Retinal pigment epithelial cell (primary cell): Measurements from ENCODE around the gene CRABP1.
A peak's percentile ranks its signal among the peaks of the same experiment; 100 is the strongest.
"Not testable (repeated sequence)": the region's sequence is repeated elsewhere in the genome, so short reads cannot be mapped to it uniquely, and the experiment has no call there.

Experiments used
- DNase-seq: peaks from one replicate; pipeline ENCODE4 v3.0.0-alpha.2; 2010; ENCODE audit warnings: low read depth
- H3K4me3 ChIP-seq: 2 replicates; pipeline ENCODE4 v1.5.1; 2011; ENCODE audit warnings: mild to moderate bottlenecking, low read length, control low read depth, moderate library complexity
- CTCF ChIP-seq: conservative IDR thresholded peaks from 2 replicates; pipeline ENCODE4 v1.5.1; 2011; ENCODE audit warnings: low read depth, low read length, control low read depth, inconsistent platforms

The CRABP1 gene

GRCh38 chr15:78372880-78373279 is 32.7 kb downstream of the CRABP1 start:
- no peak for DNase-seq
- H3K4me3 ChIP-seq = no peak overlapping the region
- TF ChIP-seq CTCF = no peak

GRCh38 chr15:78374436-78375393 is 34.6 kb downstream of the CRABP1 start:
- DNase-seq = peak; percentile 14
- no peak for TF ChIP-seq CTCF
- no peak overlapping the region for H3K4me3 ChIP-seq

GRCh38 chr15:78380143-78380542 is 40.0 kb downstream of the CRABP1 start:
- not testable (repeated sequence) for H3K4me3 ChIP-seq, DNase-seq

- TF ChIP-seq CTCF = no peak
- no peak for DNase-seq
- no peak overlapping the region for H3K4me3 ChIP-seq
These were observed 42.1 kb downstream of the CRABP1 start for GRCh38 chr15:78382114-78382880.

- no peak for DNase-seq
- TF ChIP-seq CTCF = no peak
- no peak overlapping the region for H3K4me3 ChIP-seq
These were observed 44.5 kb downstream of the CRABP1 start for GRCh38 chr15:78384651-78385050.

- TF ChIP-seq CTCF = no peak
- H3K4me3 ChIP-seq = no peak overlapping the region
- DNase-seq = no peak
These were observed 47.3 kb downstream of the CRABP1 start for GRCh38 chr15:78387246-78388037.

- no peak overlapping the region for H3K4me3 ChIP-seq
- no peak for TF ChIP-seq CTCF
- DNase-seq = no peak
These were observed 48.7 kb downstream of the CRABP1 start for GRCh38 chr15:78388865-78389264.
